ENCODE results near the gene EPHA6.

GRCh38 chr3:97359977-97360376 is 545.6 kb downstream of the EPHA6 start:
- TF ChIP-seq BHLHE40 (IDR thresholded peaks at IDR 0.05; ENCODE audit: borderline replicate concordance), result no peak
- no peak for TF ChIP-seq FOXA1 (IDR thresholded peaks at IDR 0.05)
- TF ChIP-seq ELF4 (IDR thresholded peaks at IDR 0.05), result no peak

Measured in HEK293T (cell line).